HUES48 (cell line): ENCODE results near the gene CNTNAP2.

Source experiments
- H3K27ac ChIP-seq: one replicate; pipeline ENCODE4 v1.7.0; 2013; ENCODE audit warnings: low read depth, low read length, inconsistent platforms
- H3K27me3 ChIP-seq: 2 replicates; pipeline ENCODE4 v1.6.1; 2013; ENCODE audit warnings: mild to moderate bottlenecking, low read length; ENCODE audit not compliant: control insufficient read depth, insufficient read depth
- H3K36me3 ChIP-seq: 2 replicates; pipeline ENCODE4 v1.6.1; 2013; ENCODE audit warnings: low read length; ENCODE audit not compliant: control insufficient read depth, insufficient read depth
- H3K4me1 ChIP-seq: 2 replicates; pipeline ENCODE4 v1.6.1; 2013; ENCODE audit warnings: mild to moderate bottlenecking, low read length; ENCODE audit not compliant: control insufficient read depth, insufficient read depth
- H3K4me3 ChIP-seq: 2 replicates; pipeline ENCODE4 v1.5.1; 2013; ENCODE audit warnings: mild to moderate bottlenecking, low read depth, low read length
- H3K9ac ChIP-seq: 2 replicates; pipeline ENCODE4 v1.6.1; 2013; ENCODE audit warnings: mild to moderate bottlenecking, low read depth, low read length, moderate library complexity
- H3K9me3 ChIP-seq: 2 replicates; pipeline ENCODE4 v1.6.1; 2013; ENCODE audit warnings: low read length; ENCODE audit not compliant: control insufficient read depth, insufficient read depth

CNTNAP2 gene

GRCh38 chr7:146494952-146495596 is 378.5 kb downstream of the CNTNAP2 start:
- no peaks in the 10 kb centered on the region for H3K27me3 ChIP-seq
- H3K4me3 ChIP-seq, result no peak overlapping the region
- no peaks in the 10 kb centered on the region for H3K4me1 ChIP-seq
- H3K36me3 ChIP-seq, result no peaks in the 10 kb centered on the region
- H3K9me3 ChIP-seq, result 0 out of 2 replicates have a peak, but pooled peaks cover 1% of the 10 kb centered on the region
- no peak overlapping the region for H3K27ac ChIP-seq
- H3K9ac ChIP-seq, result no peak overlapping the region

GRCh38 chr7:146496657-146497056 is 380.1 kb downstream of the CNTNAP2 start:
- H3K9ac ChIP-seq, result no peak overlapping the region
- no peaks in the 10 kb centered on the region for H3K36me3 ChIP-seq
- H3K4me1 ChIP-seq, result no peaks in the 10 kb centered on the region
- no peaks in the 10 kb centered on the region for H3K27me3 ChIP-seq
- no peak overlapping the region for H3K27ac ChIP-seq
- no peaks in the 10 kb centered on the region for H3K9me3 ChIP-seq
- no peak overlapping the region for H3K4me3 ChIP-seq

- Histone ChIP-seq H3K27ac (no peak overlapping the region), H3K27me3 (no peaks in the 10 kb centered on the region), H3K36me3 (no peaks in the 10 kb centered on the region), H3K4me3 (no peak overlapping the region), H3K9me3 (peaks cover 10% of the 10 kb centered on the region; the same call in 1 of the 2 replicates), H3K4me1 (no peaks in the 10 kb centered on the region), H3K9ac (no peak overlapping the region)
Observed at GRCh38 chr7:146499970-146500369, 383.4 kb downstream of the CNTNAP2 start.

- Histone ChIP-seq H3K27ac (no peak overlapping the region), H3K27me3 (no peaks in the 10 kb centered on the region), H3K9ac (no peak overlapping the region), H3K4me1 (no peaks in the 10 kb centered on the region), H3K4me3 (no peak overlapping the region), H3K36me3 (no peaks in the 10 kb centered on the region), H3K9me3 (peaks cover 27% of the 10 kb centered on the region)
Observed at GRCh38 chr7:146503844-146504243, 387.2 kb downstream of the CNTNAP2 start.

- Histone ChIP-seq H3K4me3 (no peak overlapping the region), H3K4me1 (no peaks in the 10 kb centered on the region), H3K27ac (no peak overlapping the region), H3K36me3 (no peaks in the 10 kb centered on the region), H3K9ac (no peak overlapping the region), H3K27me3 (no peaks in the 10 kb centered on the region), H3K9me3 (peaks cover 31% of the 10 kb centered on the region)
Observed at GRCh38 chr7:146510088-146510680, 393.6 kb downstream of the CNTNAP2 start.

- Histone ChIP-seq H3K4me3 (no peak overlapping the region), H3K36me3 (no peaks in the 10 kb centered on the region), H3K4me1 (peaks cover 6% of the 10 kb centered on the region), H3K9me3 (peaks cover 10% of the 10 kb centered on the region), H3K27me3 (no peaks in the 10 kb centered on the region), H3K9ac (no peak overlapping the region), H3K27ac (no peak overlapping the region)
Observed at GRCh38 chr7:146514304-146514703, 397.7 kb downstream of the CNTNAP2 start.

GRCh38 chr7:146528581-146528980 is 412.0 kb downstream of the CNTNAP2 start:
- H3K9me3 ChIP-seq, result no peaks in the 10 kb centered on the region
- H3K9ac ChIP-seq, result no peak overlapping the region
- H3K27me3 ChIP-seq, result no peaks in the 10 kb centered on the region
- no peaks in the 10 kb centered on the region for H3K4me1 ChIP-seq
- no peaks in the 10 kb centered on the region for H3K36me3 ChIP-seq
- H3K4me3 ChIP-seq, result no peak overlapping the region
- no peak overlapping the region for H3K27ac ChIP-seq

- H3K4me3 ChIP-seq, result no peak overlapping the region
- no peak overlapping the region for H3K27ac ChIP-seq
- H3K9me3 ChIP-seq, result no peaks in the 10 kb centered on the region
- no peaks in the 10 kb centered on the region for H3K36me3 ChIP-seq
- H3K27me3 ChIP-seq, result no peaks in the 10 kb centered on the region
- no peaks in the 10 kb centered on the region for H3K4me1 ChIP-seq
- no peak overlapping the region for H3K9ac ChIP-seq
Observed at GRCh38 chr7:146539836-146540235, 423.2 kb downstream of the CNTNAP2 start.

- Histone ChIP-seq H3K27me3 (no peaks in the 10 kb centered on the region), H3K9ac (no peak overlapping the region), H3K4me3 (no peak overlapping the region), H3K27ac (no peak overlapping the region), H3K36me3 (no peaks in the 10 kb centered on the region), H3K4me1 (no peaks in the 10 kb centered on the region), H3K9me3 (no peaks in the 10 kb centered on the region)
Observed at GRCh38 chr7:146542101-146542500, 425.5 kb downstream of the CNTNAP2 start.

GRCh38 chr7:146544748-146545147 is 428.1 kb downstream of the CNTNAP2 start:
- Histone ChIP-seq H3K9me3 (no peaks in the 10 kb centered on the region), H3K4me1 (no peaks in the 10 kb centered on the region), H3K27ac (no peak overlapping the region), H3K9ac (no peak overlapping the region), H3K27me3 (no peaks in the 10 kb centered on the region), H3K4me3 (no peak overlapping the region), H3K36me3 (no peaks in the 10 kb centered on the region)

GRCh38 chr7:146548816-146549215 is 432.2 kb downstream of the CNTNAP2 start:
- no peaks in the 10 kb centered on the region for H3K36me3 ChIP-seq
- no peaks in the 10 kb centered on the region for H3K27me3 ChIP-seq
- no peak overlapping the region for H3K4me3 ChIP-seq
- H3K27ac ChIP-seq, result no peak overlapping the region
- H3K4me1 ChIP-seq, result no peaks in the 10 kb centered on the region
- H3K9ac ChIP-seq, result no peak overlapping the region
- H3K9me3 ChIP-seq, result no peaks in the 10 kb centered on the region
